Type B pancreatic cell (in vitro differentiated cells): ENCODE results near the gene CASK. TPM values are rescaled to one million over a fixed set of nuclear protein-coding genes. Genes with fewer than 3 reads are reported as not detected.

Experiments
- DNase-seq: peaks from one replicate; pipeline ENCODE4 v3.0.0; 2021; ENCODE audit warnings: mixed read lengths; ENCODE audit not compliant: unreplicated experiment; ENCODE audit errors: extremely low spot score
- H3K27ac Mint-ChIP-seq: 2 replicates; pipeline ENCODE4 v1.8.0; 2021; ENCODE audit warnings: mild to moderate bottlenecking, mixed read lengths
- H3K27me3 Mint-ChIP-seq: 2 replicates; pipeline ENCODE4 v1.8.0; 2021; ENCODE audit warnings: mixed read lengths
- H3K36me3 Mint-ChIP-seq: 2 replicates; pipeline ENCODE4 v1.8.0; 2021; ENCODE audit warnings: mixed read lengths
- H3K4me1 Mint-ChIP-seq: one replicate; pipeline ENCODE4 v1.8.0; 2021; ENCODE audit warnings: mixed read lengths; ENCODE audit not compliant: unreplicated experiment
- H3K4me3 Mint-ChIP-seq: 2 replicates; pipeline ENCODE4 v1.8.0; 2021; ENCODE audit warnings: mild to moderate bottlenecking, mixed read lengths
- H3K9me3 Mint-ChIP-seq: 2 replicates; pipeline ENCODE4 v1.8.0; 2021; ENCODE audit warnings: mixed read lengths
- CTCF ChIP-seq: fragments of 200-600 bp; sonication (generic); conservative IDR thresholded peaks from 2 replicates; pipeline ENCODE4 v1.5.0; 2021; ENCODE audit warnings: antibody characterized with exemption, mild to moderate bottlenecking
- total RNA-seq: library from RNA; stranded (reverse); gene quantifications from 2 replicates; pipeline ENCODE4 v1.2.1, GENCODE V29; 2021; ENCODE audit warnings: low replicate concordance

CASK gene
- total RNA-seq, 1 donor from 2014 or later = 93.8 TPM

- no peak for TF ChIP-seq CTCF
- Mint-ChIP-seq H3K9me3 (peaks cover 14% of the 10 kb centered on the region), H3K27me3 (no peaks in the 10 kb centered on the region), H3K4me3 (no peak overlapping the region), H3K36me3 (peaks cover 11% of the 10 kb centered on the region), H3K27ac (no peak overlapping the region), H3K4me1 (peaks cover 4% of the 10 kb centered on the region)
- DNase-seq = no peak
Measured at GRCh38 chrX:41909068-41909467, 14.3 kb downstream of the CASK start.

DNA sequence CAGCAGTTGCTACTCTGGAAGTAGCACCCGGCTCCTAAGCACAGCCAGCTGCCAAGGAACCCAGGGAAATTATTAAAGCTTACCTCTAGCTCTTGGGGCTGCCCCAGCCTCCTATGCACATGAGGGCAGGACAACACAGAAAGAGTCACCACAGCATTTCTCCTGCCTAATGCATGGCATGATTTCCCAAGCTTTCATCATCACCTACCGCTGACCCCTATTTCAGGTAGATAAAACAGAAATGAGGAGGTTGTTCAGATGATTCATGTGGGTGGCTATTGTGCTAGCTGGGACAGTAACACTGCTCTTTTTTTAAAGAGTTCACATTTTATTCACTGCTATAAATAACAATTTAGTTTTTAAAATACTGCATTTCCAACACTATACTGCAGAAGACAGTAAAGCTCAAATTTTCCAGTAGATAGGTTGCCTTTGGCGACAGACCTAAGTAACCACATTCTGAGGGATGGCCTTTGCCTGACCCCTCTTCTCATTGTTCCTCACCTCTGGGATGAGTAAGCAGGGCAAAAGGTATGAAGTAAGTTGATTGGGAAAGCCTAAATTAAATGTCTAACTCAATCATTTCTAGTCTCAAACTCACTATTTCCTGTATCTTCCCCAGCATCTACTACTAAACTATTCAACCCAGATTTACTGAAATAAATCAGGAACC, 16.7 kb downstream of the CASK start:
- Mint-ChIP-seq H3K4me1 (no peaks in the 10 kb centered on the region), H3K27ac (no peak overlapping the region), H3K9me3 (peaks cover 14% of the 10 kb centered on the region), H3K36me3 (peaks cover 23% of the 10 kb centered on the region), H3K4me3 (no peak overlapping the region), H3K27me3 (no peaks in the 10 kb centered on the region)
- TF ChIP-seq CTCF = no peak
- DNase-seq = no peak

DNA sequence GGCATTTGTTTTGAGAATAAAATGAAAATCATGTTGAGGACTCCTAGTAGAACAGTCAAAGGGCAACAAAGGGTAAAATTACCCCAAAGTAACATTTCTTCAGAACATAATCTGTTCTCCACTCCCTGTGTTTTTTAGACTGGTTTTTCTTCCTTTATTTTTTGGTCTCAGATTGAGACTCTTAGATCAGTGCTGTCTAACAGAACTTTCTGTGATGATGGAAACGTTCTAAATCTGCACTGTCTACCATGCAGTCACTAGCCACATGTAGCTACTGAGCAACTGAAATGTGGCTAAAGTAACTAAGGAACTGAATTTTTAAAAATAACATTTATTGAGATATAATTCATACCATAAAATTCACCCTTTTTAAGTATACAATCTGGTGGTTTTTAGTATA, 19.8 kb downstream of the CASK start:
- DNase-seq = no peak
- H3K9me3 Mint-ChIP-seq = peaks cover 11% of the 10 kb centered on the region

GRCh38 chrX:41900321-41900720, 23.0 kb downstream of the CASK start:
- TF ChIP-seq CTCF = no peak
- no peaks in the 10 kb centered on the region for H3K27me3 Mint-ChIP-seq

More for the DNA sequence above, 19.8 kb downstream of the CASK start:
- no peak overlapping the region for H3K4me3 Mint-ChIP-seq
- TF ChIP-seq CTCF = no peak
- H3K27me3 Mint-ChIP-seq = no peaks in the 10 kb centered on the region
- H3K36me3 Mint-ChIP-seq = peaks cover 23% of the 10 kb centered on the region
- H3K4me1 Mint-ChIP-seq = no peaks in the 10 kb centered on the region
- no peak overlapping the region for H3K27ac Mint-ChIP-seq

GRCh38 chrX:41895826-41896225, 27.5 kb downstream of the CASK start:
- no peaks in the 10 kb centered on the region for H3K9me3 Mint-ChIP-seq
- H3K36me3 Mint-ChIP-seq = peaks cover 9% of the 10 kb centered on the region
- DNase-seq = no peak
- no peak for TF ChIP-seq CTCF
- H3K4me1 Mint-ChIP-seq = no peaks in the 10 kb centered on the region
- H3K27me3 Mint-ChIP-seq = no peaks in the 10 kb centered on the region
- H3K27ac Mint-ChIP-seq = no peak overlapping the region
- no peak overlapping the region for H3K4me3 Mint-ChIP-seq

More at GRCh38 chrX:41900321-41900720, 23.0 kb downstream of the CASK start:
- H3K27ac Mint-ChIP-seq = no peak overlapping the region
- no peaks in the 10 kb centered on the region for H3K4me1 Mint-ChIP-seq
- no peak overlapping the region for H3K4me3 Mint-ChIP-seq
- H3K36me3 Mint-ChIP-seq = peaks cover 13% of the 10 kb centered on the region
- no peak for DNase-seq
- H3K9me3 Mint-ChIP-seq = no peaks in the 10 kb centered on the region

DNA sequence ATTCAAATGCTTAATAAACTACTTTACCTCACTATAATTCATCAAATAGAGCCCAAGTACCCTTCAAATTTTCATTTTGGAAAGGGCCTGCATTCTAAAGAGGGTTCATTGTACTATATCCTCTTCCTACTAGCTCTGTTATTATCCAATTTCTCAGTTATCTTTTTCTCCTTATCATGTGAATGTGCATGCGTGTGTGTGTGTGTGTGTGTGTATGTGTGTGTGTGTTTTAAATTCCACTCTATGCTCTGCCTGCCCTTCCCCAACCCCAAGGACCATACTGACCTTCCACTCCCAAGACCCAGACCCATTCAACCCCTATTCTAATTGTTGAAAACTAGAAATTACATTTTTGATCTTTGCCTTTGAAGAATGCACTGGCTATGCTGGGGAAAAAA, 33.3 kb downstream of the CASK start:
- H3K27ac Mint-ChIP-seq = no peak overlapping the region
- H3K4me1 Mint-ChIP-seq = no peaks in the 10 kb centered on the region
- peaks cover 9% of the 10 kb centered on the region for H3K36me3 Mint-ChIP-seq
- H3K9me3 Mint-ChIP-seq = no peaks in the 10 kb centered on the region
- no peak overlapping the region for H3K4me3 Mint-ChIP-seq
- no peak for TF ChIP-seq CTCF
- H3K27me3 Mint-ChIP-seq = no peaks in the 10 kb centered on the region
- no peak for DNase-seq
